BLaER1 treated with 17β-estradiol and CSF1 and Interleukin-3, amounts not matched to agents 10 nM and 100 nM (cell line): Measurements from ENCODE around the gene TRIM2.

Experiments used
- H3K27ac ChIP-seq, 11 experiments: shearing (Covaris generic); formaldehyde crosslinking; 2 replicates each; pipeline ENCODE4 v1.8.1; 2022
- H3K27me3 ChIP-seq, 11 experiments: shearing (Covaris generic); formaldehyde crosslinking; 2 replicates each; pipeline ENCODE4 v1.8.1; 2022
- H3K36me3 ChIP-seq, 11 experiments: shearing (Covaris generic); formaldehyde crosslinking; 2 replicates each; pipeline ENCODE4 v1.8.1; 2022
- H3K4me1 ChIP-seq, 10 experiments: shearing (Covaris generic); formaldehyde crosslinking; 2 replicates each; pipeline ENCODE4 v1.8.1; 2022
- H3K4me2 ChIP-seq, 11 experiments: shearing (Covaris generic); formaldehyde crosslinking; 2 replicates each; pipeline ENCODE4 v1.8.1; 2022
- H3K4me3 ChIP-seq, 10 experiments: shearing (Covaris generic); formaldehyde crosslinking; 2 replicates each; pipeline ENCODE4 v1.8.1; 2022
- H3K9ac ChIP-seq, 11 experiments: shearing (Covaris generic); formaldehyde crosslinking; 2 replicates each; pipeline ENCODE4 v1.8.1; 2022
- H3K9me3 ChIP-seq, 11 experiments: shearing (Covaris generic); formaldehyde crosslinking; replicated peaks in 1 of 11; 2 replicates each; pipeline ENCODE4 v1.8.1; 2022
- H4K20me1 ChIP-seq, 11 experiments: shearing (Covaris generic); formaldehyde crosslinking; 2 replicates each; pipeline ENCODE4 v1.8.1; 2022
- Cebpa-rat ChIP-seq, 11 experiments: shearing (Covaris generic); IDR thresholded peaks; 2 replicates each; pipeline ENCODE4 v1.8.1; 2022

The TRIM2 gene

DNA sequence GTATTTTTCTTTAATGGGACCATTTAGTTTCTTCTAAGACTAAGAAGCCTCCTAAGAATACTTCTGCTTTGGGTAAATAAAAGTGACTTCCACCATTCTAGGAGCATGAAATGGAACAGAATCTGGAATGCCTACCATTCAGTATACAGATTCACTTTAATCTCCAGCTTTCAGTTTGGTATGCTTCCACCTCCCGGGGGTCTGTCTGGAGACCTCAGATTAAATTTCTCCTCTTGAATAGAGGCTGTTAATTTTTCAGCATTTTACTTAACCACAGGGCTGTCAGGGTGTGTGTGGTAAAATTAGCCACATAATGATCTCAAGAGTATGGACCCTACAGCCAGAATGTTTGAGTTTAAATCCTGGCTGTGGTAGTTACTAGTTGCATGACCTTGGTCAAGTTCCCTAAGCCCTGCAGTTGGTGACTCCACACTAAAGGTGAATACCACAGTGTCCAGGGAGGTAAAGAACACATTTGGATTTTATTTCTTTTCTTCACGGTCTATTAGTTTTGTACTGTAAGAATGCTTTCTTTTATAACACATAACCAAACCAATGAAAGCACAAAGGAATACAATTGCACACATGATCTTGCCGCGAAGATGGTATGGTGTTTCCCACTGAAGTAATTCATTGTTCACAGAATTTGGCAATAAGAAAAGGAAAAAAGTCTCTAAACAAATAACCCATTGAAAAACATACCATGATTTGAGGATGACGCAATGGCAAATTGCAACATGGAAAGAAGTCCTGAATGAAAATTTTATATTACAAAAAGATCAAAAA, 37.3 kb upstream of the TRIM2 start:
- Histone ChIP-seq H4K20me1 (no peaks in the 10 kb centered on the region), H3K9ac (no peak overlapping the region), H3K9me3 (no peaks in the 10 kb centered on the region), H3K4me3 (no peak overlapping the region), H3K27me3 (no peaks in the 10 kb centered on the region), H3K36me3 (no peaks in the 10 kb centered on the region), H3K4me2 (0 out of 22 replicates have a peak overlapping the region, but pooled peaks of 3 of the 11 experiments have one; percentile 1 to 9 (median 3)), H3K4me1 (peaks cover 0 to 13% (median 7%) of the 10 kb centered on the region in 10 experiments; a peak in 10 of 20 replicates), H3K27ac (no peak overlapping the region)
- no peak for TF ChIP-seq Cebpa-rat (IDR thresholded peaks at IDR 0.05)

DNA sequence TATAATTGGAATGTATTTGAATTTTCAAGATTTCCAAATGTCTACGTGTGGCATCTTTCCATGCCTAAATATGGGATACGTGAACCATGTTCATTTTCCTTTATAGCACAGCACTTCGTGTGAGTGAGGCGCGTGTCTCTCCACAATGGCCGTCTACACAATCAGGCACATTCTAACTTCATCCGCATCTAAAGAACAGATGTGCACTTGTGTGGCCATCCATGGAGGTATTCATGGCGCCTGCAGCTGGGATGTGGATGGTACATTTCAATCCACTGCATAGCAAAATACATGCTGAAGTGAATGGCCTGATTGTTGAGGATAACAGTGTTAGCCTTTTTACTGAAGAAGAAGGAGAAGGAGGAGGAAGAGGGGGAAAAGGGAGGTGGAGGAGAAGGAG, 34.5 kb upstream of the TRIM2 start:
- H3K4me1 ChIP-seq = peaks cover 0 to 13% (median 7%) of the 10 kb centered on the region in 10 experiments; a peak in 10 of 20 replicates
- no peaks in the 10 kb centered on the region for H3K27me3 ChIP-seq
- H3K4me3 ChIP-seq = no peak overlapping the region
- no peak overlapping the region for H3K27ac ChIP-seq
- no peaks in the 10 kb centered on the region for H3K36me3 ChIP-seq
- no peak overlapping the region for H3K9ac ChIP-seq
- H4K20me1 ChIP-seq = no peaks in the 10 kb centered on the region
- no peaks in the 10 kb centered on the region for H3K9me3 ChIP-seq
- no peak overlapping the region for H3K4me2 ChIP-seq
- no peak for TF ChIP-seq Cebpa-rat (IDR thresholded peaks at IDR 0.05)

DNA sequence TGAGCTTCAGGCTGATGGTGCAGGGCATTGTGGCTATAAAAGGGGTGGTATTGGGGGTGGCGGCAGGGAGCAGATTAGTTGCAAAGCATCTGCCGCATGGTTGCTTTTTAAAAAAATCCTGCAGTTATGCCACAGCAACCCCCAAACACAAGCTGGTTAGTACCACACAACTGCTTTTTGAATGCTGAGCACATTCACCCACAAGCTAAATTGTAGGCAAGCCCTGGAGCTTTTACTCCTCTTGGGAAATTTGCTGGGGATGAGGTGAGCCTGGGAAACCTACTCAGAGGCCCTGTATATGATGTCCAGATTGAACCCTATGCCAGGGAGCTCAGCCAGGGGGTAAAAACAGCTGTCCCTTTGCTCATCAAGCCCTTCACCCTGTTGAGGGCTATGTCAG, 33.8 kb upstream of the TRIM2 start:
- Histone ChIP-seq H3K36me3 (no peaks in the 10 kb centered on the region), H3K4me3 (no peak overlapping the region), H3K4me2 (peak overlapping the region in 6 of 11 experiments; percentile 1 to 50 (median 12); a peak in 4 of 22 replicates), H3K9ac (no peak overlapping the region), H3K27me3 (no peaks in the 10 kb centered on the region), H3K9me3 (no peaks in the 10 kb centered on the region), H3K4me1 (peaks cover 0 to 13% (median 7%) of the 10 kb centered on the region in 10 experiments; a peak in 10 of 20 replicates), H4K20me1 (no peaks in the 10 kb centered on the region), H3K27ac (no peak overlapping the region)
- no peak for TF ChIP-seq Cebpa-rat (IDR thresholded peaks at IDR 0.05)

DNA sequence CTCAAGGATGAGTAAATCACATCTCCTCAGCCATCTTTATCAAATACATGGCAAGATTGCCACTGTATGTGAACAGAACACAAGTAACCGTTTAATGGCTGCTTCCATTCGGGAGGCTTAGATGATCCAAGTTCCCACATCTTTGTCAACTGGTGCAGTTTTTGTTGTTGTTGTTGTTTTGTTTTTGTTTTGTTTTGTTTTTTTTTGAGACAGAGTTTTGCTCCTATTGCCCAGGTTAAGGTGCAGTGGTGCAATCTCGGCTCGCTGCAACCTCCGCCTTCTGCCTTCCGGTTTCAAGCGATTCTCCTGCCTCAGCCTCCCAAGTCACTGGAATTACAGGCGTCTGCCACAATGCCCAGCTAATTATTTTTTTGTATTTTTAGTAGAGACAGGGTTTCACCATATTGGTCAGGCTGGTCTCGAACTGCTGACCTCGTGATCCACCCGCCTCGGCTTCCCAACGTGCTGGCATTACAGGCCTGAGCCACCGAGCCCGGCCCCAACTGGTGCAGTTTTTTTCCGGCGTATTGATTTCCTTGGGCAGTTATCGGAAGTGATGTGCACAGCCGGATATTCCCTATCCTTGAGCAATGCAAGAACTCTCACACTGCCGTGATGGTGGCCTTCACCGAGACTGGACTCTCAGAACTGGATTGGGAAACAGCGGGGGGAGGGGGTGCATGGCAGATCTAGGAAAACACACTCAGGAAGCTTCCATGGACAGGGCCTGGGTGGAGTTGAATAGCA, 29.2 kb upstream of the TRIM2 start:
- H4K20me1 ChIP-seq = no peaks in the 10 kb centered on the region
- peaks cover 0 to 8% (median 6%) of the 10 kb centered on the region in 10 experiments; a peak in 8 of 20 replicates for H3K4me1 ChIP-seq
- no peak overlapping the region for H3K9ac ChIP-seq
- no peaks in the 10 kb centered on the region for H3K27me3 ChIP-seq
- no peak for TF ChIP-seq Cebpa-rat (IDR thresholded peaks at IDR 0.05)
- H3K4me3 ChIP-seq = no peak overlapping the region
- H3K27ac ChIP-seq = no peak overlapping the region
- H3K9me3 ChIP-seq = no peaks in the 10 kb centered on the region
- no peak overlapping the region for H3K4me2 ChIP-seq
- no peaks in the 10 kb centered on the region for H3K36me3 ChIP-seq

DNA sequence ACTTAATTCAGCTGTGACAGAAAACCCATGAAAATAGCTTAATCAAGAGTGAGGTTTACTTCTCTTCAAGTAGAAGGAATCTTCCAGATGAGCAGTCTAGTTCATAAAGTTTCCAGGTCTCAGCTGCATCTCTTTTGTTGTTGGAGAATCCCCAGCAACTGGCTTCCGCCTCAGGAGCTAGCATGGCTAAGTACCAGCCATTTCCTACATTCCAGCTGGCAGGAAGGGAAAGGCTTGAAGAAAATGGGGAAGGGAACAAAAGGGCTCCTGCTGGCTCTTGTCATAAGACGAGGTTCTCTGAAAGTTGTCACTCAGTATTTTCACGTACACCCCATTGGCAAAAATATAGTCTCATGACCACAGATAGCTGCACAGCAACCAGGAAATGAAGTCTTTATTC, 27.3 kb upstream of the TRIM2 start:
- Histone ChIP-seq H3K4me3 (no peak overlapping the region), H3K27me3 (no peaks in the 10 kb centered on the region), H3K27ac (no peak overlapping the region), H3K4me2 (no peak overlapping the region), H3K9ac (no peak overlapping the region), H4K20me1 (no peaks in the 10 kb centered on the region), H3K9me3 (no peaks in the 10 kb centered on the region), H3K4me1 (peaks cover 0 to 7% (median 0%) of the 10 kb centered on the region in 10 experiments; a peak in 2 of 20 replicates), H3K36me3 (no peaks in the 10 kb centered on the region)
- TF ChIP-seq Cebpa-rat (IDR thresholded peaks at IDR 0.05) = no peak

DNA sequence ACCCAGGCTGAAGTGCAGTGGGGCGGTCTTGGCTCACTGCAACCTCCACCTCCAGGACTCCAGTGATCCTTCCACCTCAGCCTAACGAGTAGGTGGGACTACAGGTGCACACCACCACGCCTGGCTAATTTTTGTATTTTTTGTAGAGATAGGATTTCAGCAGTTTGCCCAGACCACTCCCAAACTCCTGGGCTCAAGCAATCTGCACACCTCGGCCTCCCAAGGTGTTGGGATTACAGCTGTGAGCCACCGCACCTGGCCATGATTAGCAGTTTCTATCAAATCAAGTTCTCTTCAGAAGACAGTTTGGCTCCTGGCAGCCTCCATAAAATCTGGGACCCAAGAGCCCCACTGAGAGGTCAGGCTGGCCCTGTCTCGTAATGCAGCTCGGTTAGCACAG, 26.4 kb upstream of the TRIM2 start:
- H3K27ac ChIP-seq = no peak overlapping the region
- 0 out of 22 replicates have a peak overlapping the region, but pooled peaks of 1 of the 11 experiments have one; percentile 18 for H3K4me2 ChIP-seq
- H3K9ac ChIP-seq = no peak overlapping the region
- H3K4me3 ChIP-seq = no peak overlapping the region
- H3K27me3 ChIP-seq = no peaks in the 10 kb centered on the region
- H3K9me3 ChIP-seq = no peaks in the 10 kb centered on the region
- no peaks in the 10 kb centered on the region for H4K20me1 ChIP-seq
- H3K36me3 ChIP-seq = no peaks in the 10 kb centered on the region
- TF ChIP-seq Cebpa-rat (IDR thresholded peaks at IDR 0.05) = no peak
- peaks cover 0 to 8% (median 3%) of the 10 kb centered on the region in 10 experiments; a peak in 7 of 20 replicates for H3K4me1 ChIP-seq

DNA sequence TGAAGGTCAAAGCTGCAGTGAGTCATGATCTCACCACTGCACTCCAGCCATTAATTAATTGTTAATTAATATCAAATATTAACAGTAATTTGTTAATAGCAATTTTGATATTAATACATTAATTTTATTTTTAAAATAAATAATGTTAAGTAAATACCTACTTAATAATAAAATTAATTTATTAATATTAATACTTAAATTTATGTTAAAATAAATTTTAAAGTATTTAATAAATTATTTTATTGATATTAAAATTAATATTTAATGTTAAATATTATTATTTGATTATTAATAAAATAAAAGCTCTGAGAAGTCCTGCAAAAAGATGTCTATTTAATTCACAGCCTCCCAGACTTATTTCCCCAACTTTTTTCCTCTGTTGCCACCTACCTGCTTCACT, 25.1 kb upstream of the TRIM2 start:
- Histone ChIP-seq H3K9me3 (no peaks in the 10 kb centered on the region), H3K27ac (no peak overlapping the region), H3K4me1 (peaks cover 0 to 15% (median 8%) of the 10 kb centered on the region in 10 experiments; a peak in 7 of 20 replicates), H3K9ac (no peak overlapping the region), H3K4me2 (no peak overlapping the region), H3K27me3 (no peaks in the 10 kb centered on the region), H3K36me3 (no peaks in the 10 kb centered on the region), H3K4me3 (no peak overlapping the region), H4K20me1 (no peaks in the 10 kb centered on the region)
- TF ChIP-seq Cebpa-rat (IDR thresholded peaks at IDR 0.05) = no peak

DNA sequence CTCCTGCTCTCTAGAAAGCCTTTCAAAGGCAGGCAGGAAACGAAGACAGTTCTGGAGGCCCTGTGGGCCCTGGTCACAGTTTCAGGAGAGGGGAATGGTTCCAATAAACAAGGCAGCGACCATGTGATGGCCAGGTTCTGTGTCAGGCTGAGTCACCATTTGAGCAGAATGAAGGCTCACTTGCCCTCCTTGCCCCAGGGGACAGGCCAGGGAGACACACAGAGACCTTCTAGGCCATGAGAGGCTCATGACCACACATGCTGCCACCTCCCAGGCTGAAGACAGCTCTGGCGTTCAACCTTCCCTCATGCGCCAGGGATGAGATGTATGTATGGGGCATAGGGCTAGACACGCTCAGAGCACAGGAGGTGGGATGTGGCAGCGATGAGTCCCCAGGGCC, 22.9 kb upstream of the TRIM2 start:
- Histone ChIP-seq H3K9ac (no peak overlapping the region), H3K4me2 (no peak overlapping the region), H3K4me3 (no peak overlapping the region), H4K20me1 (no peaks in the 10 kb centered on the region), H3K4me1 (peaks cover 0 to 19% (median 8%) of the 10 kb centered on the region in 10 experiments; a peak in 7 of 20 replicates), H3K9me3 (no peaks in the 10 kb centered on the region), H3K36me3 (no peaks in the 10 kb centered on the region), H3K27ac (no peak overlapping the region), H3K27me3 (no peaks in the 10 kb centered on the region)
- no peak for TF ChIP-seq Cebpa-rat (IDR thresholded peaks at IDR 0.05)

DNA sequence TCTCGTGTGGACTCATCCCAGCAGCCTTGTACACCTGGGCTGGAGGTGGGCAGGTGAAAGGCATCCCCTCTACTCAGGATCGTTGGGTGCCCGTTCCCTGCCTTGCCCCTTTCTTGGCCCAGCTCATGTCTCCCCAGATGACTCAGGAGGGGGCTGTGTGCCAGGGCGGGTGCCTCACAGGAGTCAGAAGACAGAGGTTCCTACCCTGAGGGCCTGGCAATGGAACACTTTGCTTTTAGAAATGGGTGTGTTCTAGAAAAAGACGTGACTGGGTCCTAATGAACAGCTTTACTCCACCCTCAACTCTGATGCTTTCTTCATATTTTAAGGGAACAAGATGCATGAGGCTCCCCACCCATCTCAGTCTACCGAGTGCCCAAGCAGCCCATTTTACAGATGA, 22.5 kb upstream of the TRIM2 start:
- no peak overlapping the region for H3K4me2 ChIP-seq
- H3K4me1 ChIP-seq = peaks cover 0 to 19% (median 8%) of the 10 kb centered on the region in 10 experiments; a peak in 7 of 20 replicates
- H3K36me3 ChIP-seq = no peaks in the 10 kb centered on the region
- no peaks in the 10 kb centered on the region for H3K27me3 ChIP-seq
- H3K27ac ChIP-seq = no peak overlapping the region
- no peak overlapping the region for H3K4me3 ChIP-seq
- no peaks in the 10 kb centered on the region for H3K9me3 ChIP-seq
- TF ChIP-seq Cebpa-rat (IDR thresholded peaks at IDR 0.05) = no peak
- no peak overlapping the region for H3K9ac ChIP-seq
- H4K20me1 ChIP-seq = no peaks in the 10 kb centered on the region
